ENCODE measurements around the gene ST7.

DNA sequence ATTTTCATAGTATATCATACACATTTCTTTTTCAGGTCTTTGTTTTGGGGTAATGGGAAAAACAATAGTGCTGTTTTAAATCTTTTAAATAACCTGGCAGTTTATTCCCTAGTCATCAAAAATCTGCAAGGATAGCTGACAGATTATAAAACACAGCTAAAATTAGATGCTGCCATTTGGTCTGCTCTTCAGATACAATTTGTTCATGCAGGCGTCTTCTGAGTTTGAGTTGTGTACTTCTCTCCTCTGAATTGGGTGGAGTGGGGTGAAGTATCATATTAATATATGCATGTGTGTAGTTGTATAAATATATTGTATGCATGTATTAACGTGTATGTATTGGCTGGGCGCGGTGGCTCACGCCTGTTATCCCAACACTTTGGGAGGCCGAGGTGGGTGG lies 42.9 kb upstream of the ST7 start:
- TF ChIP-seq CTCF (IDR thresholded peaks at IDR 0.05): no peak
- TF ChIP-seq EZH2 (IDR thresholded peaks at IDR 0.05; ENCODE audit: borderline replicate concordance, insufficient read depth, low read depth, low read length, poor library complexity, severe bottlenecking): no peak
